ENCODE data around the gene RPS24.

RPS24 gene

DNA sequence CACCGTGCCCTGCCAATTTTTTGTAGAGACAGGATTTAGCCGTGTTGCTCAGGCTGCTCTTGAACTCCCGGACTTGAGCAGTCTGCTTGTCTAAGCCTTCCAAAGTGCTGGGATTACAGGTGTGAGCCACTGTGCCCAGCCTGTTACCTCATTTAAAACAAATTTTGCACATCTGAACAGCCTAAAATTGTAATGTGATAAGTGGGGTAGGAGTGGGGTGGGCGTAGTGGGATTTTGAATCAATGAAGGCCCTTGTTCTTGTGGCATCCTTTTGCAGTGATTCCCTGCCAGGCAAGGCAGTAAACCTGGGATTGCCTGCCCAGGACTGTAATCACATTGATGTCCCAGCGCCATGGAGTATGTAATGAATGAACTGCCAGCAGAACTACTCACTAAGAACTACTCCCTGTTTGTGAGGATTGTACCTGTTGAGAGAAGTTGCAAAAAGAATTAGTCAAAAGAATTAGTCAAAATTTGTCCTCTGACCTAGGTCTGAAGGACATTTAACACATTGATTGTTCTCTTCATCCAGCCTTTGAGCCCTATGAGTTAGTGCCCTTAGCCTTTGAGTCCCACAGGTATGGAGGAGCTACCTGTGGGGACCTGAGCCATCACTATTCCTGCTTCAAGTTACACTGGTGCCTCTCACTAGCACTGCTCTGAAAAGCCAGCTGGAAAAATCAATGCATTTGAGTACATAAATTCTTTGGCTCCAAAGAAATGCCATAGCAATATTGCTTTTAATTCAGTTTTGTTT lies 5.3 kb downstream of the RPS24 start:
- TF ChIP-seq, protein P1, sequence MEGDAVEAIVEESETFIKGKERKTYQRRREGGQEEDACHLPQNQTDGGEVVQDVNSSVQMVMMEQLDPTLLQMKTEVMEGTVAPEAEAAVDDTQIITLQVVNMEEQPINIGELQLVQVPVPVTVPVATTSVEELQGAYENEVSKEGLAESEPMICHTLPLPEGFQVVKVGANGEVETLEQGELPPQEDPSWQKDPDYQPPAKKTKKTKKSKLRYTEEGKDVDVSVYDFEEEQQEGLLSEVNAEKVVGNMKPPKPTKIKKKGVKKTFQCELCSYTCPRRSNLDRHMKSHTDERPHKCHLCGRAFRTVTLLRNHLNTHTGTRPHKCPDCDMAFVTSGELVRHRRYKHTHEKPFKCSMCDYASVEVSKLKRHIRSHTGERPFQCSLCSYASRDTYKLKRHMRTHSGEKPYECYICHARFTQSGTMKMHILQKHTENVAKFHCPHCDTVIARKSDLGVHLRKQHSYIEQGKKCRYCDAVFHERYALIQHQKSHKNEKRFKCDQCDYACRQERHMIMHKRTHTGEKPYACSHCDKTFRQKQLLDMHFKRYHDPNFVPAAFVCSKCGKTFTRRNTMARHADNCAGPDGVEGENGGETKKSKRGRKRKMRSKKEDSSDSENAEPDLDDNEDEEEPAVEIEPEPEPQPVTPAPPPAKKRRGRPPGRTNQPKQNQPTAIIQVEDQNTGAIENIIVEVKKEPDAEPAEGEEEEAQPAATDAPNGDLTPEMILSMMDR (IDR thresholded peaks at IDR 0.05), result no peak
- Histone ChIP-seq H3K79me2 (peaks cover 12% of the 10 kb centered on the region), H3K4me2 (ENCODE audit: low read length) (no peak overlapping the region), H3K27ac (no peak overlapping the region), H3K9ac (no peak overlapping the region), H3K9me3 (ENCODE audit: control insufficient read depth, low read length) (no peaks in the 10 kb centered on the region), H2AFZ (no peak overlapping the region), H3K4me1 (peaks cover 4% of the 10 kb centered on the region), H3K36me3 (ENCODE audit: control insufficient read depth, insufficient read depth, low read length) (no peaks in the 10 kb centered on the region), H3K4me3 (ENCODE audit: low read depth, low read length) (no peak overlapping the region), H3K27me3 (ENCODE audit: control insufficient read depth, insufficient read depth, low read length) (no peaks in the 10 kb centered on the region)

DNA sequence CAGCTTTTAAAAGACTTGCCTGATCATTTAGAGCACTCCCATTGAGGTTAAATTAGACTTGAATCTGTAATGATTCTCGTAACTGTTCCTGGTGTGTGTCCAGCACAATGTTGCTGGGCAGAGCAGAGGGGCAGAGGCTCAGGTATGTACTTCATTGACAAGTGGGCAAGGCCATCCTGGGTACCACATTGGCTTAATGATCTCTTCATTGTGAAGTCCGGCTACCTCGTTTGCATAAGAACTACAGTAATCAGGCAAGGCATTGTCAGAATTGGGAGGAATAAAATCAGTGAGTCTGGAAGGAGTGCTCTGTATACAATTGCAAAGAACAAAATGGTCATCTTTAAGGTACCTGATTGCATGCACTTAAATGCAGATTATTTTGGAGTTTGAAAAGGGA lies 6.1 kb downstream of the RPS24 start:
- no peaks in the 10 kb centered on the region for H3K9me3 ChIP-seq (ENCODE audit: control insufficient read depth, low read length)
- peaks cover 6% of the 10 kb centered on the region for H3K79me2 ChIP-seq
- H3K36me3 ChIP-seq (ENCODE audit: control insufficient read depth, insufficient read depth, low read length), result no peaks in the 10 kb centered on the region
- no peaks in the 10 kb centered on the region for H3K27me3 ChIP-seq (ENCODE audit: control insufficient read depth, insufficient read depth, low read length)
- no peak overlapping the region for H2AFZ ChIP-seq
- no peak overlapping the region for H3K4me2 ChIP-seq (ENCODE audit: low read length)
- no peak overlapping the region for H3K27ac ChIP-seq
- H3K9ac ChIP-seq, result no peak overlapping the region
- TF ChIP-seq, protein P1 (IDR thresholded peaks at IDR 0.05), result no peak
- peaks cover under 1% of the 10 kb centered on the region for H3K4me1 ChIP-seq
- no peak overlapping the region for H3K4me3 ChIP-seq (ENCODE audit: low read depth, low read length)

DNA sequence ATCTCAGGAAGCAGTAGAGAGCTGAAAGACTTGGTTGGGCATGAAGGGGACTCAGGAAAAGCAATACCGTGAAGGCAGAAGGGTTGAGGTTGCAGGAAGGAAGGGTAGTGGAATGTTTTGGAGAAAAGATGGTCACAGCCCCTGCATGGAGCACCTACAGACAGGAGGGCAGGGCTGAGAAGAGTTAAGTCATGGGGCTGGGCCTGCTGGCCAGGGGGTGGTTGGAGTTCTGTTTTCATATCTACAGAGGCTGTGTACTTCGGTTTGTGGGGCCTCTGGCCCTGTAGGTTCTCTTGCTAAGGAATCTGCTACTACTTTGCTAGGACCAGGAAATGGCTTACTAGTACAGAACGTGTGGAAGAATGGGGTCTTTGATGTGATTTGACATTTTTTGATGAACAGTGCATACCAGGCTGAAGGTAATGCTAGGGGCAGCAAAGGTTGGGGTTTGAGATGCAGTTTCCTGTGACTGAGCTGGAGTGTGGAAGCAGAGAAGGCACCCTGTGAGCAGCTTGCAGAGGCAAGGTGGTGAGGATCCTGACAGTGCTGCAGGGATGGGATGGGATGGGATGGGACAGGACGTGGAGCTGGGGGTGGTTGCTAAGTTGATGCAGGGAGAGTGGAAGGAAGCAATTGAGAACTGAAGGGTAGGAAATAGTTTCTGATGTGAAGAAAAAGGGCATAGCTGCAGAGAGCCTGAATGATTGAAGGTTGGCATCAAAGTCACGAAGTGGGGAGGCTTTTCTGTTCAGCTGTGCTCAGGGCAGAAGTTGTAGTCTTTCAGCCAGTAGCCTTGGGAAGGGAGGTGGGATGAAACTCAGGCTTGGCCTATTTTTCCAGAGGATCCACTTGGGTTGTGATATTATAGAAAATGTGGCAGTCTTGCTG lies 7.8 kb downstream of the RPS24 start:
- Histone ChIP-seq H3K4me3 (ENCODE audit: low read depth, low read length) (no peak overlapping the region), H3K36me3 (ENCODE audit: control insufficient read depth, insufficient read depth, low read length) (no peaks in the 10 kb centered on the region), H3K9ac (no peak overlapping the region), H3K4me1 (no peaks in the 10 kb centered on the region), H3K27ac (no peak overlapping the region), H3K79me2 (peaks cover 2% of the 10 kb centered on the region), H3K4me2 (ENCODE audit: low read length) (no peak overlapping the region), H3K27me3 (ENCODE audit: control insufficient read depth, insufficient read depth, low read length) (no peaks in the 10 kb centered on the region), H2AFZ (no peak overlapping the region), H3K9me3 (ENCODE audit: control insufficient read depth, low read length) (no peaks in the 10 kb centered on the region)
- TF ChIP-seq, protein P1 (IDR thresholded peaks at IDR 0.05), result no peak

DNA sequence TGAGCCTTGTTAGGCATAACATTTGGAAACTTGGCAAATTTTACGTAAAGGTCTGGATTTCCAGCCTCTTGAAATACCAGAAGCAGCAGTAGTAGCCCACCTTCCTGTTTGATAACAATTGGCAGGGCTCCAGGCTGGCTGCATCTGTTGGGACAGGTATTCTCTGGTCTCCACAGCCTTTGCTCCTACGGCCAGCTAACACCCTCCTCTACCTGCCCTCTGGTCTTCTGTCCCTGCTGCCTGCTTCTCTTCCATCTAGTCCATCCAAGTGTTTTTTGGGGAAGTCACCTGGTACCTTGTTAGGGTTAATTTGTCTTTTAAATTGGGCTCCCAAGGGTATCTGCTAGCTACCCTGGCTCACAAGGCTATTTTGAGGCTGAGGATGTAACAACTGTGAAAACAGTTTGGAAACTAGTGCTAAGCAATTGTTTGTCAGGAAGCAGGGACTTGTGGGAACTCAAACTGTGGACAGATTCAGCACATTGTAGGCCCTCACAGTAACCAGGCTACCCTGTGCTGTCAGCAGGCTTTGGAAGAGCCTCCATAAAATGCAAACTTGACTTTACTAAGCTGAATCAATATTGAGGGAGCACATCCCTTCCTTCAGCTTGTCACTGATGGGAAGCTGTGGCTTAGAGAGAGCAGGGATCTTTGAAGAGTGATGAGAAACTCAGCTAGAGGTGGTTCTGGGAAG lies 8.5 kb downstream of the RPS24 start:
- no peaks in the 10 kb centered on the region for H3K4me1 ChIP-seq
- no peak overlapping the region for H3K27ac ChIP-seq
- H3K9me3 ChIP-seq (ENCODE audit: control insufficient read depth, low read length), result no peaks in the 10 kb centered on the region
- H2AFZ ChIP-seq, result no peak overlapping the region
- TF ChIP-seq, protein P1 (IDR thresholded peaks at IDR 0.05), result no peak
- H3K4me2 ChIP-seq (ENCODE audit: low read length), result no peak overlapping the region
- no peaks in the 10 kb centered on the region for H3K36me3 ChIP-seq (ENCODE audit: control insufficient read depth, insufficient read depth, low read length)
- no peak overlapping the region for H3K4me3 ChIP-seq (ENCODE audit: low read depth, low read length)
- no peaks in the 10 kb centered on the region for H3K27me3 ChIP-seq (ENCODE audit: control insufficient read depth, insufficient read depth, low read length)
- no peak overlapping the region for H3K9ac ChIP-seq
- H3K79me2 ChIP-seq, result peaks cover 5% of the 10 kb centered on the region

Measured in parathyroid adenoma (tissue), 2 donors.